NCI-H446 treated with DMSO at 0.1 percent for 48 hours (cell line): ENCODE measurements around the gene PATL2.
"Not testable (repeated sequence)": the region's sequence is repeated elsewhere in the genome, so short reads cannot be mapped to it uniquely, and the experiment has no call there.

ENCODE experiments used
- DNase-seq: peaks from one replicate; lab custom pipeline; 2025; lab: John Stamatoyannopoulos, UW

Gene PATL2

DNA sequence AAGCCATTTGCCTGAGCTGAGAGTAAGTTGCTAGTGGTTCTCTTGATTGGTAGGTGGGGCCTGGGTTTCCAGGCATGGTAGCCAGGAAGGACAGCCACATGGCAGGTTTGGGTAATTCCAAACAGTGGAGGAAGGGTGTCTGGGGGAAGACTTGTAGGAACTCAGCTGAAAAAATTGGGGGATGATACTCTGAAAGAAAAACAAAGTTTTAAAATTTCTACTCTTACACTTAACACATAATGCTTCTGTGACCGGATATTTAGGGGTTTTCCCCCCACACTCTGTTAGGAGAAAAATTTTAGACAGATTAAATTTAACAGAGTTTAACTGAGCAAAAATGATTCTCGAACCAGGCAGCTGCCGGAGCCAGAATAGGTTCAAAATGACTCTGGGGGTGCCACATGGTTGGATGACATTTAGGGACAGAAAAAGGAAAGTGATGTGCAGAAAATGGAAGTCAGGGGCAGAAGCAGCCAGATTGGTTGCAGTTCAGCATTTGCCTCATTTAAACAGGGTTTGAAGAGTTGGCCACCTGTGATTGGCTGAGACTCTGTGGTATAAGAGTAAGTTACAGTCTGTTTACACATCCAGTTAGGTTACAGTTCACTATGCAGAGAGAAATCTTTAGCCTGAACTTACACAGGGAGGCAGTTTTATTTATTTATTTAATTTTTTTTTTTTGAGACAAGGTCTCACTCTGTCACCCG lies 8.3 kb upstream of the PATL2 start:
- DNase-seq: no peak

- DNase-seq: no peak
Measured at GRCh38 chr15:44718927-44719292, 7.8 kb upstream of the PATL2 start.

GRCh38 chr15:44718180-44718926 lies 7.2 kb upstream of the PATL2 start:
- DNase-seq: no peak

DNA sequence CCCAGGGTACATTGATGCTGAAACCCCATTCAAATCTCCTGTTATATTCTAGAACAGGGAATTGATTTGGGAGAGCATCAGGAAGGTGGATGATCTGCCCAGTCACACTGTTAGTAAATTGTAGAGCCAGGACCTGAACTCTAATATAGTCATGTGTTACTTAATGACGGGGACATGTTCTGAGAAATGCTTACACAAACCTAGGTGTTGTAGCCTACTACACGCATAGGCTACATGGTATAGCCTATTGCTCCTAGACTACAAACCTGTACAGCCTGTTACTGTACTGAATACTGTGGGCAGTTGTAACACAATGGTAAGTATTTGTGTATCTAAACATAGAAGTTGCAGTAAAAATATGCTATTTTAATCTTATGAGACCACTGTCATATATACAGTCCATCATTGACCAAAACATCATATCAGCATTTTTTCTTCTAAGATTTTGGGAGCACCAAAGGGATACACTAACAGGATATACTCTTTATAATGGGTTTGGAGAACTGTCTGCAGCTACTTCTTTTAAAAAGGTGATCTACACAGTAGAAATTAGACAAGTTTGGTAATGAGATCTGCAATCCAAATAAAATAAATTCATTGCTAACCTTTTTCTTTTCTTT lies 6.0 kb upstream of the PATL2 start:
- DNase-seq: no peak

GRCh38 chr15:44715797-44716334 lies 4.7 kb upstream of the PATL2 start:
- DNase-seq: no peak

DNA sequence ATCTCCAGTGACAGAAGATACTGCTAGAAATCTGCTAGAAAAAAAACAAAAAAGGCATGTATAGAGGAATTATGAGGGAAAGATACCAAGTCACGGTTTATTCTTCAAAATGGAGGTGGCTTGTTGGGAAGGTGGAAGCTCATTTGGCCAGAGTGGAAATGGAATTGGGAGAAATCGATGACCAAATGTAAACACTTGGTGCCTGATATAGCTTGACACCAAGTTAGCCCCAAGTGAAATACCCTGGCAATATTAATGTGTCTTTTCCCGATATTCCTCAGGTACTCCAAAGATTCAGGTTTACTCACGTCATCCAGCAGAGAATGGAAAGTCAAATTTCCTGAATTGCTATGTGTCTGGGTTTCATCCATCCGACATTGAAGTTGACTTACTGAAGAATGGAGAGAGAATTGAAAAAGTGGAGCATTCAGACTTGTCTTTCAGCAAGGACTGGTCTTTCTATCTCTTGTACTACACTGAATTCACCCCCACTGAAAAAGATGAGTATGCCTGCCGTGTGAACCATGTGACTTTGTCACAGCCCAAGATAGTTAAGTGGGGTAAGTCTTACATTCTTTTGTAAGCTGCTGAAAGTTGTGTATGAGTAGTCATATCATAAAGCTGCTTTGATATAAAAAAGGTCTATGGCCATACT lies 4.1 kb upstream of the PATL2 start:
- no peak for DNase-seq

DNA sequence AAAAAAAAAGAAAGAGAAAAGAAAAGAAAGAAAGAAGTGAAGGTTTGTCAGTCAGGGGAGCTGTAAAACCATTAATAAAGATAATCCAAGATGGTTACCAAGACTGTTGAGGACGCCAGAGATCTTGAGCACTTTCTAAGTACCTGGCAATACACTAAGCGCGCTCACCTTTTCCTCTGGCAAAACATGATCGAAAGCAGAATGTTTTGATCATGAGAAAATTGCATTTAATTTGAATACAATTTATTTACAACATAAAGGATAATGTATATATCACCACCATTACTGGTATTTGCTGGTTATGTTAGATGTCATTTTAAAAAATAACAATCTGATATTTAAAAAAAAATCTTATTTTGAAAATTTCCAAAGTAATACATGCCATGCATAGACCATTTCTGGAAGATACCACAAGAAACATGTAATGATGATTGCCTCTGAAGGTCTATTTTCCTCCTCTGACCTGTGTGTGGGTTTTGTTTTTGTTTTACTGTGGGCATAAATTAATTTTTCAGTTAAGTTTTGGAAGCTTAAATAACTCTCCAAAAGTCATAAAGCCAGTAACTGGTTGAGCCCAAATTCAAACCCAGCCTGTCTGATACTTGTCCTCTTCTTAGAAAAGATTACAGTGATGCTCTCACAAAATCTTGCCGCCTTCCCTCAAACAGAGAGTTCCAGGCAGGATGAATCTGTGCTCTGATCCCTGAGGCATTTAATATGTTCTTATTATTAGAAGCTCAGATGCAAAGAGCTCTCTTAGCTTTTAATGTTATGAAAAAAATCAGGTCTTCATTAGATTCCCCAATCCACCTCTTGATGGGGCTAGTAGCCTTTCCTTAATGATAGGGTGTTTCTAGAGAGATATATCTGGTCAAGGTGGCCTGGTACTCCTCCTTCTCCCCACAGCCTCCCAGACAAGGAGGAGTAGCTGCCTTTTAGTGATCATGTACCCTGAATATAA lies 2.2 kb upstream of the PATL2 start:
- no peak for DNase-seq

DNA sequence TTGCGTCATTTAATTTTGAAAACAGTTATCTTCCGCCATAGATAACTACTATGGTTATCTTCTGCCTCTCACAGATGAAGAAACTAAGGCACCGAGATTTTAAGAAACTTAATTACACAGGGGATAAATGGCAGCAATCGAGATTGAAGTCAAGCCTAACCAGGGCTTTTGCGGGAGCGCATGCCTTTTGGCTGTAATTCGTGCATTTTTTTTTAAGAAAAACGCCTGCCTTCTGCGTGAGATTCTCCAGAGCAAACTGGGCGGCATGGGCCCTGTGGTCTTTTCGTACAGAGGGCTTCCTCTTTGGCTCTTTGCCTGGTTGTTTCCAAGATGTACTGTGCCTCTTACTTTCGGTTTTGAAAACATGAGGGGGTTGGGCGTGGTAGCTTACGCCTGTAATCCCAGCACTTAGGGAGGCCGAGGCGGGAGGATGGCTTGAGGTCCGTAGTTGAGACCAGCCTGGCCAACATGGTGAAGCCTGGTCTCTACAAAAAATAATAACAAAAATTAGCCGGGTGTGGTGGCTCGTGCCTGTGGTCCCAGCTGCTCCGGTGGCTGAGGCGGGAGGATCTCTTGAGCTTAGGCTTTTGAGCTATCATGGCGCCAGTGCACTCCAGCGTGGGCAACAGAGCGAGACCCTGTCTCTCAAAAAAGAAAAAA lies 1.4 kb upstream of the PATL2 start:
- DNase-seq: no peak

GRCh38 chr15:44711743-44712345 lies 721 bp upstream of the PATL2 start:
- DNase-seq: no peak

GRCh38 chr15:44710236-44711095 lies 657 bp downstream of the PATL2 start:
- DNase-seq: no peak

GRCh38 chr15:44706946-44707636 lies 4.0 kb downstream of the PATL2 start:
- no peak for DNase-seq

- DNase-seq: no peak
Measured at GRCh38 chr15:44706401-44706800, 4.7 kb downstream of the PATL2 start.

DNA sequence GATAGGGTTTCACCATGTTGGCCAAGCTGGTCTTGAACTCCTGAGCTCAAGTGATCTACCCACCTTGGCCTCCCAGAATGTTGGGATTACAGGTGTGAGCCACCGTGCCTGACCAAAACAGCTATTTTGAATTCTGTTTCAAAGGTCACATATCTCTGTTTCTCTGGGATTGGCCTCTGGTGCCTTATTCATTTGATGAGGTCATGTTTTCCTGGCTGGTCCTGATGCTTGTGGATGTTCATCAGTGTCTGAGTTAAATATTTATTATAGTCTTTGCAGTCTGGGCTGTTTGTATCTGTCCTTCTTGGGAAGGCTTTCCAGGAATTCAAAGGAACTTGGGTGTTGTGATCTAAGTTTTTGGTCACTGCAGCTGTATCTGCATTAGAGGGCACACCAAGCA lies 5.1 kb downstream of the PATL2 start:
- no peak for DNase-seq

GRCh38 chr15:44700676-44701075 lies 10.4 kb downstream of the PATL2 start:
- DNase-seq: not testable (repeated sequence)

DNA sequence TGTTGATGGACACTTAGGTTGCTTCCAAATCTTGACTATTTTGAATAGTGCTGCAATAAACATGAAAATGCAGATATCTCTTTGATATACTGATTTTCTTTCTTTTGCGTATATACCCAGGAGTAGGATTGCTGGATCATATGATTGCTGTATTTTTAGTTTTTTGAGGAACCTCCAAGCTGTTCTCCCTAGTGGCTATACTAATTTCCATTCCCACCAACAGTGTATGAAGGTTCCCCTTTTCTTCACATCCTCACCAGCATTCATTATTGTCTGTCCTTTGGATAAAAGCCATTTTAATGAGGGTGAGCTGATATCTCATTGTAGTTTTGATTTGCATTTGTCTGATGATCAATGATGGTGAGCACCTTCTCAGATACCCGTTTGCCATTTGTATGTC lies 12.5 kb downstream of the PATL2 start:
- no peak for DNase-seq

GRCh38 chr15:44697014-44697413 lies 14.1 kb downstream of the PATL2 start:
- DNase-seq: no peak

GRCh38 chr15:44695294-44695693 lies 15.8 kb downstream of the PATL2 start:
- DNase-seq: no peak

GRCh38 chr15:44694416-44694815 lies 16.7 kb downstream of the PATL2 start:
- no peak for DNase-seq

- DNase-seq: no peak
Measured at GRCh38 chr15:44692659-44693058, 18.5 kb downstream of the PATL2 start.
